ENCODE results near the gene WBP1. TPM values are rescaled to one million over a fixed set of nuclear protein-coding genes. Genes with fewer than 3 reads are reported as not detected.

The WBP1 gene
- total RNA-seq, 1 donor = 27.6 TPM

GRCh38 chr2:74423231-74424095 is 34.8 kb upstream of the WBP1 start:
- no peak for TF ChIP-seq CTCF (IDR thresholded peaks at IDR 0.05; ENCODE audit: insufficient read depth, low read length)
- H3K4me3 ChIP-seq (ENCODE audit: low read depth, low read length) = no peak overlapping the region
- no peak for DNase-seq (ENCODE audit: low read depth)

- no peak overlapping the region for H3K4me3 ChIP-seq (ENCODE audit: low read depth, low read length)
- no peak for TF ChIP-seq CTCF (IDR thresholded peaks at IDR 0.05; ENCODE audit: insufficient read depth, low read length)
- DNase-seq (ENCODE audit: low read depth) = no peak
Measured at GRCh38 chr2:74424139-74424992, 33.9 kb upstream of the WBP1 start.

GRCh38 chr2:74424995-74425406 is 33.2 kb upstream of the WBP1 start:
- no peak overlapping the region for H3K4me3 ChIP-seq (ENCODE audit: low read depth, low read length)
- TF ChIP-seq CTCF (IDR thresholded peaks at IDR 0.05; ENCODE audit: insufficient read depth, low read length) = no peak
- no peak for DNase-seq (ENCODE audit: low read depth)

- no peak overlapping the region for H3K4me3 ChIP-seq (ENCODE audit: low read depth, low read length)
- no peak for TF ChIP-seq CTCF (IDR thresholded peaks at IDR 0.05; ENCODE audit: insufficient read depth, low read length)
- DNase-seq (ENCODE audit: low read depth) = no peak
Measured at GRCh38 chr2:74425523-74425922, 32.7 kb upstream of the WBP1 start.

- no peak for DNase-seq (ENCODE audit: low read depth)
- no peak overlapping the region for H3K4me3 ChIP-seq (ENCODE audit: low read depth, low read length)
- no peak for TF ChIP-seq CTCF (IDR thresholded peaks at IDR 0.05; ENCODE audit: insufficient read depth, low read length)
Measured at GRCh38 chr2:74426181-74426758, 32.0 kb upstream of the WBP1 start.

- H3K4me3 ChIP-seq (ENCODE audit: low read depth, low read length) = no peak overlapping the region
- TF ChIP-seq CTCF (IDR thresholded peaks at IDR 0.05; ENCODE audit: insufficient read depth, low read length) = no peak
- no peak for DNase-seq (ENCODE audit: low read depth)
Measured at GRCh38 chr2:74427551-74427950, 30.7 kb upstream of the WBP1 start.
